ENCODE measurements around the gene PSMA2. TPM values are rescaled to one million over a fixed set of nuclear protein-coding genes. Genes with fewer than 3 reads are reported as not detected.

Gene PSMA2
- total and polyA plus RNA-seq, 2 donors (not counting 3 experiments of a cell fraction or from before 2014, with no cell fraction given): 107 to 118 TPM

DNA sequence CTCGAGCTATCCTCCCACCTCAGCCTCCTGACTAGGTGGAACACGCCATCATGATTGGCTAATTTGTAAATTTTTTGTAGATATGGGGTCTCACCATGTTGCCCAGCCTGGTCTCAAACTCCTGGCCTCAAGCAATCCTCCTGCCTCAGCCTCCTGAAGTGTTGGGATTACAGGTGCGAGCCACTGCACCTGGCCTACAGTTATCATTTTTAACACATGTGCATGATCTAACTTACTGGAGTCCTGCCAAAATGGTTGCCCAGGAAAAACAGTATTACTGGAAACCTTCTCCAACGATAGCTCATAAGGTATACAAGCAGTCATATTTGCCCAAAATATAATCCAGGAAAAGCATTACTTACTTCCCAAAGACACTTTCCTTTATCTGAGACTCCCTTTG lies 20.4 kb upstream of the PSMA2 start:
- FAIRE-seq (no peak), DNase-seq (ENCODE audit: low read depth, low spot score) (no peak)
- no peak for TF ChIP-seq CTCF (IDR thresholded peaks at IDR 0.05; ENCODE audit: extremely low read depth in 1 of 2, insufficient read depth in 1 of 2, low read depth in 1 of 2, low read length in 2 of 2)
- TF ChIP-seq JUN (IDR thresholded peaks at IDR 0.05; ENCODE audit: borderline replicate concordance, insufficient read depth, insufficient read length, low read depth): no peak
- no peak for TF ChIP-seq GATA2 (IDR thresholded peaks at IDR 0.05; ENCODE audit: insufficient read depth, insufficient read length, low read depth, low read length)
- no peak for TF ChIP-seq EZH2 (IDR thresholded peaks at IDR 0.05; ENCODE audit: borderline replicate concordance, low read depth, low read length, severe bottlenecking)
- no peak for TF ChIP-seq POLR2AphosphoS5 (IDR thresholded peaks at IDR 0.05; ENCODE audit: insufficient read depth, low read depth, low read length)
- no peak for TF ChIP-seq POLR2A (IDR thresholded peaks at IDR 0.05; ENCODE audit: low read depth, low read length)
- Histone ChIP-seq H2AFZ (ENCODE audit: low read depth, low read length) (no peak overlapping the region), H3K36me3 (ENCODE audit: control insufficient read depth in 2 of 2, extremely low read depth in 1 of 2, insufficient read depth in 2 of 2, low read length in 2 of 2) (no peaks in the 10 kb centered on the region), H3K9ac (replicated peaks; ENCODE audit: extremely low read depth, insufficient read depth, low read length) (no peak overlapping the region), H3K9me1 (replicated peaks; ENCODE audit: control insufficient read depth, extremely low read depth, insufficient read depth, low read length) (no peaks in the 10 kb centered on the region), H3K9me3 (replicated peaks; ENCODE audit: control insufficient read depth, insufficient read depth, low read length) (no peaks in the 10 kb centered on the region), H3K4me1 (ENCODE audit: control insufficient read depth, extremely low read depth, insufficient read depth, low read length) (no peaks in the 10 kb centered on the region), H3K4me2 (ENCODE audit: insufficient read depth, low read length) (no peak overlapping the region), H3K27ac (ENCODE audit: insufficient read depth, low read depth, low read length) (no peak overlapping the region), H3K4me3 (replicated peaks in 1 of 3; ENCODE audit: insufficient read depth in 1 of 3, low read depth in 1 of 3, low read length in 3 of 3) (no peak overlapping the region), H4K20me1 (replicated peaks; ENCODE audit: control insufficient read depth, extremely low read depth, insufficient read depth, low read length) (no peaks in the 10 kb centered on the region), H3K27me3 (ENCODE audit: control insufficient read depth in 2 of 2, insufficient read depth in 2 of 2, low read length in 2 of 2) (no peaks in the 10 kb centered on the region), H3K79me2 (ENCODE audit: control insufficient read depth, insufficient read depth, low read length) (no peaks in the 10 kb centered on the region)
- dilution Hi-C loops (cut with MboI; ENCODE audit: extremely low pct_ligation_motif_present, low sequenced_read_pairs) (no loop called here), intact Hi-C loops (cut with micrococcal nuclease) (no loop called here)
- BruUV-seq (replicated peaks): no TSS peak
- ChIA-PET CTCF (interaction anchor here (1.2 kb wide), 1 partner anchor 21 kb away, joined by 3 read pairs; no protein-coding TSS in a partner anchor), POLR2A (no interaction called here)

DNA sequence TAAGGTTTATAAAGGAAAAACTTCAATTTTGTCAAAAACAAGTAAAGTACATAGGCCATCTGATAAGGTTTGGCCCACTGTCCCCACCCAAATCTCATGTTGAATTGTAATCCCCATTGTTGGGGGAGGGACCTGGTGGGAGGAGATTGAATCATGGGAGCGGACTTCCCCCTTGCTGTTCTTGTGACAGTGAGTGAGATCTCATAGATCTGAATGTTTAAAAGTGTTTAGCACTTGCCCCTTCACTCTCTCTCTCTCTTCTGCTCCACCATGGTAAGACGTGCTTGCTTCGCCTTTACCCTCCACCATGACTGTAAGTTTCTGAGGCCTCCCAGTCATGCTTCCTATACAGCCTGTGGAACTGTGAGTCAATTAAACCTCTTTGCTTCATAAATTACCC lies 18.4 kb upstream of the PSMA2 start:
- Histone ChIP-seq H4K20me1 (replicated peaks; ENCODE audit: control insufficient read depth, extremely low read depth, insufficient read depth, low read length) (no peaks in the 10 kb centered on the region), H3K79me2 (ENCODE audit: control insufficient read depth, insufficient read depth, low read length) (no peaks in the 10 kb centered on the region), H3K27ac (ENCODE audit: insufficient read depth, low read depth, low read length) (no peak overlapping the region), H3K9me1 (replicated peaks; ENCODE audit: control insufficient read depth, extremely low read depth, insufficient read depth, low read length) (no peaks in the 10 kb centered on the region), H3K4me2 (ENCODE audit: insufficient read depth, low read length) (no peak overlapping the region), H3K27me3 (ENCODE audit: control insufficient read depth in 2 of 2, insufficient read depth in 2 of 2, low read length in 2 of 2) (no peaks in the 10 kb centered on the region), H3K36me3 (ENCODE audit: control insufficient read depth in 2 of 2, extremely low read depth in 1 of 2, insufficient read depth in 2 of 2, low read length in 2 of 2) (no peaks in the 10 kb centered on the region), H3K9ac (replicated peaks; ENCODE audit: extremely low read depth, insufficient read depth, low read length) (no peak overlapping the region), H3K4me3 (replicated peaks in 1 of 3; ENCODE audit: insufficient read depth in 1 of 3, low read depth in 1 of 3, low read length in 3 of 3) (no peak overlapping the region), H2AFZ (ENCODE audit: low read depth, low read length) (no peak overlapping the region), H3K9me3 (replicated peaks; ENCODE audit: control insufficient read depth, insufficient read depth, low read length) (no peaks in the 10 kb centered on the region), H3K4me1 (ENCODE audit: control insufficient read depth, extremely low read depth, insufficient read depth, low read length) (no peaks in the 10 kb centered on the region)
- dilution Hi-C loops (cut with MboI; ENCODE audit: extremely low pct_ligation_motif_present, low sequenced_read_pairs) (no loop called here), intact Hi-C loops (cut with micrococcal nuclease) (no loop called here)
- TF ChIP-seq GATA2 (IDR thresholded peaks at IDR 0.05; ENCODE audit: insufficient read depth, insufficient read length, low read depth, low read length) (no peak), FOS (IDR thresholded peaks at IDR 0.05; ENCODE audit: borderline replicate concordance, insufficient read depth, low read length) (no peak), POLR2A (IDR thresholded peaks at IDR 0.05; ENCODE audit: low read depth, low read length) (no peak), POLR2AphosphoS5 (IDR thresholded peaks at IDR 0.05; ENCODE audit: insufficient read depth, low read depth, low read length) (no peak), JUN (IDR thresholded peaks at IDR 0.05; ENCODE audit: borderline replicate concordance, insufficient read depth, insufficient read length, low read depth) (no peak), MYC (IDR thresholded peaks at IDR 0.05; ENCODE audit: low read depth, low read length) (no peak), EZH2 (IDR thresholded peaks at IDR 0.05; ENCODE audit: borderline replicate concordance, low read depth, low read length, severe bottlenecking) (no peak), CTCF (IDR thresholded peaks at IDR 0.05; ENCODE audit: extremely low read depth in 1 of 2, insufficient read depth in 1 of 2, low read depth in 1 of 2, low read length in 2 of 2) (no peak)
- TF ChIP-seq, protein P1, sequence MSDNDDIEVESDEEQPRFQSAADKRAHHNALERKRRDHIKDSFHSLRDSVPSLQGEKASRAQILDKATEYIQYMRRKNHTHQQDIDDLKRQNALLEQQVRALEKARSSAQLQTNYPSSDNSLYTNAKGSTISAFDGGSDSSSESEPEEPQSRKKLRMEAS (IDR thresholded peaks at IDR 0.05; ENCODE audit: insufficient read depth, insufficient read length): no peak
- FAIRE-seq: no peak
- DNase-seq (ENCODE audit: low read depth, low spot score): no peak
- no TSS peak for BruUV-seq (replicated peaks)
- POLR2A ChIA-PET: no interaction called here
- CTCF ChIA-PET: interaction anchor here (1.2 kb wide), 1 partner anchor 9 kb away, joined by 5 read pairs; no protein-coding TSS in a partner anchor
